GM23248 (cell line): ENCODE measurements around the gene TBL1X. TPM values are rescaled to one million over a fixed set of nuclear protein-coding genes. Genes with fewer than 3 reads are reported as not detected.
A peak's percentile ranks its signal among the peaks of the same experiment; 100 is the strongest.

Source experiments
- DNase-seq: peaks from one replicate; pipeline ENCODE4 v3.0.0-alpha.2; 2015
- H2AFZ ChIP-seq: fragments of 200-600 bp; sonication (generic); 2 replicates; pipeline ENCODE4 v1.6.1; 2016; ENCODE audit warnings: antibody characterized with exemption
- H3F3A ChIP-seq: fragments of 200-600 bp; sonication (generic); 2 replicates; pipeline ENCODE4 v1.6.1; 2016; ENCODE audit warnings: mild to moderate bottlenecking, antibody characterized with exemption, mixed run types; ENCODE audit not compliant: insufficient read depth
- H3K27ac ChIP-seq: fragments of 200-600 bp; sonication (generic); 2 replicates; pipeline ENCODE4 v1.5.1; 2016; ENCODE audit warnings: mild to moderate bottlenecking
- H3K27me3 ChIP-seq: fragments of 200-600 bp; sonication (generic); replicated peaks from 2 replicates; pipeline ENCODE4 v1.6.1; 2016; ENCODE audit warnings: mild to moderate bottlenecking; ENCODE audit not compliant: insufficient read depth
- H3K36me3 ChIP-seq: fragments of 200-600 bp; sonication (generic); 2 replicates; pipeline ENCODE4 v1.6.1; 2016; ENCODE audit warnings: low read depth, mild to moderate bottlenecking
- H3K4me1 ChIP-seq: fragments of 200-600 bp; sonication (generic); 2 replicates; pipeline ENCODE4 v1.6.1; 2016; ENCODE audit warnings: mild to moderate bottlenecking; ENCODE audit not compliant: insufficient read depth
- H3K4me2 ChIP-seq: fragments of 200-600 bp; sonication (generic); one replicate; pipeline ENCODE4 v1.6.1; 2016; ENCODE audit warnings: mild to moderate bottlenecking; ENCODE audit not compliant: unreplicated experiment
- H3K4me3 ChIP-seq: fragments of 200-600 bp; sonication (generic); 2 replicates; pipeline ENCODE4 v1.5.1; 2016; ENCODE audit warnings: mild to moderate bottlenecking
- H3K79me2 ChIP-seq: fragments of 200-600 bp; sonication (generic); 2 replicates; pipeline ENCODE4 v1.6.1; 2016; ENCODE audit warnings: mild to moderate bottlenecking; ENCODE audit not compliant: insufficient read depth
- H3K9ac ChIP-seq: fragments of 200-600 bp; sonication (generic); 2 replicates; pipeline ENCODE4 v1.6.1; 2016; ENCODE audit warnings: mild to moderate bottlenecking
- H3K9me2 ChIP-seq: fragments of 200-600 bp; sonication (generic); 2 replicates; pipeline ENCODE4 v1.6.1; 2016; ENCODE audit warnings: mixed run types, mild to moderate bottlenecking, moderate library complexity; ENCODE audit not compliant: insufficient read depth
- H3K9me3 ChIP-seq: fragments of 200-600 bp; sonication (generic); one replicate; pipeline ENCODE4 v1.6.1; 2017; ENCODE audit warnings: low read depth
- H4K20me1 ChIP-seq: fragments of 200-600 bp; sonication (generic); 2 replicates; pipeline ENCODE4 v1.6.0; 2016; ENCODE audit not compliant: insufficient read depth
- EZH2 ChIP-seq: fragments of 200-600 bp; sonication (generic); IDR thresholded peaks from 2 replicates; pipeline ENCODE4 v1.6.1; 2018; ENCODE audit warnings: antibody characterized with exemption, mild to moderate bottlenecking; ENCODE audit not compliant: insufficient read depth, poor library complexity, severe bottlenecking
- EZH2phosphoT487 ChIP-seq: fragments of 200-600 bp; sonication (generic); IDR thresholded peaks from 2 replicates; pipeline ENCODE4 v1.6.1; 2018; ENCODE audit warnings: antibody characterized with exemption, moderate library complexity, mild to moderate bottlenecking, low read depth; ENCODE audit not compliant: insufficient read depth
- WGBS, 2 experiments: methylation state at CpG; one replicate each; pipeline ENCODE4 v1.1.6; 2015 to 2017; ENCODE audit warnings: low lambda C conversion rate in 2 of 2, low coverage in 1 of 2; ENCODE audit errors: missing lambda C conversion rate in 2 of 2; 5-methylcytosine and 5-hydroxymethylcytosine counted together
- in situ Hi-C: fragments of 300-500 bp; cut with MboI; formaldehyde crosslinking; loops from 2 replicates; pipeline ENCODE4 v1.15.0; 2020
- polyA plus RNA-seq: library from polyadenylated mRNA; unstranded; fragments of >200 nt; fragmentation: Nextera tagmentation; extraction: Ambion mirVana; gene quantifications from 2 replicates; pipeline ENCODE4 v1.2.1, GENCODE V29; 2016
- total RNA-seq: library from RNA; depleted of rRNA; stranded (reverse); fragments of >200 nt; shearing (Covaris generic); gene quantifications from 2 replicates; pipeline ENCODE4 v1.2.3, GENCODE V29; 2014

TBL1X gene
- total and polyA plus RNA-seq, 2 experiments from 2014 or later: 8.2 to 26.8 TPM

GRCh38 chrX:9562851-9563250 is 98.0 kb downstream of the TBL1X start:
- no peaks in the 10 kb centered on the region for H4K20me1 ChIP-seq
- H3K27ac ChIP-seq: peak overlapping the region; percentile 42; the same call in 1 of the 2 replicates
- peak overlapping the region; percentile 58 for H3K4me3 ChIP-seq
- no peaks in the 10 kb centered on the region for H3K9me3 ChIP-seq
- peaks cover 32% of the 10 kb centered on the region for H3K4me1 ChIP-seq
- no peak overlapping the region; the same call in 1 of the 2 replicates for H2AFZ ChIP-seq
- in situ Hi-C loops: no loop called here
- peak; percentile 84 for DNase-seq
- no peak for TF ChIP-seq EZH2
- 0 out of 2 replicates have a peak, but pooled peaks have one; percentile 40 for TF ChIP-seq EZH2phosphoT487
- H3K36me3 ChIP-seq: no peaks in the 10 kb centered on the region
- no peaks in the 10 kb centered on the region for H3K9me2 ChIP-seq
- peaks cover 22% of the 10 kb centered on the region for H3K79me2 ChIP-seq
- H3K27me3 ChIP-seq: no peaks in the 10 kb centered on the region
- H3K9ac ChIP-seq: no peak overlapping the region
- H3K4me2 ChIP-seq: peak overlapping the region; percentile 61
- WGBS, 2 experiments: 2 to 5% methylated on average over 8 of the region's 8 CpGs
- H3F3A ChIP-seq: peaks cover 21% of the 10 kb centered on the region

GRCh38 chrX:9566150-9566621 is 101.3 kb downstream of the TBL1X start:
- Histone ChIP-seq H3K36me3 (no peaks in the 10 kb centered on the region), H3K9me2 (no peaks in the 10 kb centered on the region), H4K20me1 (no peaks in the 10 kb centered on the region), H3F3A (peaks cover 21% of the 10 kb centered on the region), H3K4me1 (peaks cover 35% of the 10 kb centered on the region), H3K27ac (peak overlapping the region; percentile 27; the same call in 1 of the 2 replicates), H3K4me3 (no peak overlapping the region), H2AFZ (no peak overlapping the region), H3K79me2 (no peaks in the 10 kb centered on the region), H3K9me3 (no peaks in the 10 kb centered on the region), H3K4me2 (peak overlapping the region; percentile 45), H3K9ac (no peak overlapping the region), H3K27me3 (no peaks in the 10 kb centered on the region)
- TF ChIP-seq EZH2 (no peak), EZH2phosphoT487 (no peak)
- 17 to 18% methylated on average over 6 of the region's 6 CpGs for WGBS, 2 experiments
- in situ Hi-C loops: no loop called here
- DNase-seq: peak; percentile 86

- no peaks in the 10 kb centered on the region for H4K20me1 ChIP-seq
- peaks cover 12% of the 10 kb centered on the region for H3F3A ChIP-seq
- no peak overlapping the region for H3K9ac ChIP-seq
- TF ChIP-seq EZH2: no peak
- TF ChIP-seq EZH2phosphoT487: no peak
- H3K27me3 ChIP-seq: no peaks in the 10 kb centered on the region
- H3K4me3 ChIP-seq: no peak overlapping the region
- in situ Hi-C loops: no loop called here
- no peak overlapping the region for H3K4me2 ChIP-seq
- H3K79me2 ChIP-seq: no peaks in the 10 kb centered on the region; the same call in 1 of the 2 replicates
- peaks cover 21% of the 10 kb centered on the region for H3K4me1 ChIP-seq
- H3K9me3 ChIP-seq: no peaks in the 10 kb centered on the region
- no peak for DNase-seq
- 46 to 58% methylated on average over 7 to 10 of the region's 10 CpGs for WGBS, 2 experiments
- no peaks in the 10 kb centered on the region for H3K36me3 ChIP-seq
- H2AFZ ChIP-seq: no peak overlapping the region
- no peak overlapping the region for H3K27ac ChIP-seq
- no peaks in the 10 kb centered on the region for H3K9me2 ChIP-seq
These were observed 105.0 kb downstream of the TBL1X start for GRCh38 chrX:9569876-9570301.

GRCh38 chrX:9573282-9574106 is 108.6 kb downstream of the TBL1X start:
- TF ChIP-seq EZH2phosphoT487: no peak
- no peak for TF ChIP-seq EZH2
- in situ Hi-C loops: no loop called here

More at GRCh38 chrX:9573282-9574106, 108.6 kb downstream of the TBL1X start:
- Histone ChIP-seq H3K27ac (no peak overlapping the region), H3K4me1 (peaks cover 2% of the 10 kb centered on the region; the same call in 1 of the 2 replicates), H3K27me3 (no peaks in the 10 kb centered on the region), H3K9ac (no peak overlapping the region), H3K9me2 (no peaks in the 10 kb centered on the region), H3K4me2 (no peak overlapping the region), H3K79me2 (no peaks in the 10 kb centered on the region; the same call in 1 of the 2 replicates), H2AFZ (no peak overlapping the region), H3K36me3 (no peaks in the 10 kb centered on the region), H3F3A (no peaks in the 10 kb centered on the region), H3K9me3 (no peaks in the 10 kb centered on the region), H4K20me1 (no peaks in the 10 kb centered on the region), H3K4me3 (no peak overlapping the region)
- 92 to 95% methylated on average over 7 to 11 of the region's 12 CpGs for WGBS, 2 experiments
- DNase-seq: no peak
